H1 (cell line): ENCODE measurements around the gene CLDN16. TPM values are rescaled to one million over a fixed set of nuclear protein-coding genes. Genes with fewer than 3 reads are reported as not detected.

Experiments
- JUND ChIP-seq: IDR thresholded peaks from 2 replicates; pipeline ENCODE4 v1.6.1; 2011; ENCODE audit warnings: mild to moderate bottlenecking, improper control_type of control experiment, low read length
- MAFK ChIP-seq: IDR thresholded peaks from 2 replicates; pipeline ENCODE4 v1.6.1; 2012; ENCODE audit warnings: low read depth, mild to moderate bottlenecking, improper control_type of control experiment, low read length
- polyA plus RNA-seq, 7 experiments: library from polyadenylated mRNA; depleted of rRNA in 3 of 7; stranded (reverse) in 5 of 7; unstranded in 2 of 7; fragments of >200 nt in 5 of 7; fragments of 200-250 nt in 2 of 7; gene quantifications; 1 replicate in 5 of 7; 2 replicates in 1 of 7; 4 replicates in 1 of 7; pipeline versions ENCODE4 v1.2.1 to v1.2.3, GENCODE V29; 2011 to 2013; ENCODE audit warnings: missing spikeins in 2 of 7, mixed read lengths in 2 of 7
- total RNA-seq: library from RNA; stranded (reverse); fragmentation: NEBNext Ultra II Directional; extraction: Animal tissue kit (Norgen Biotek cat#: 25700); gene quantifications from 2 replicates; pipeline ENCODE4 v1.2.1, GENCODE V29; 2021

The CLDN16 gene
- total and polyA plus RNA-seq, 2 of the 8 experiments (the other 6 are each of a cell fraction or from before 2014, with no cell fraction given), result not detected

DNA sequence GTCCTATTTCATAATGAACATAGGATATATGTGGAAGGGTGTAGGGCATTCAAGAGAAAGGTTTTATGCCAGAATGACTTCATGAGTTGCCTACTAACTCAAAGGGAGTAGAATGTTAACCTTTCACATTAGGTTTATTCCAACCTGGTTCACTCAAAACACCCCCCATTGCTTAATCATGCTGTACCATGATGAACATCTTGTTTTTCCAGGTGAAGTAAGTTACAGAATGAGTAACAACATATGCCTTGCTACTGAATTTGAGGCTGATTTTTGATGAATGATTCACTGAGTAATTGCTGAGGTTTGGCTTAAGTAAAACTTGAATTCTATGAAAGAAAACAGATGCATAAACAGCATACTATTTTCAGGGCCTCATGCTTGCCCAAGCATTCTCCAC, 5.9 kb upstream of the CLDN16 start (continued):
- TF ChIP-seq JUND, result no peak
- TF ChIP-seq MAFK, result no peak
